ENCODE data around the gene FBXW8. TPM values are rescaled to one million over a fixed set of nuclear protein-coding genes. Genes with fewer than 3 reads are reported as not detected.

Gene FBXW8
- total and polyA plus RNA-seq, 2 donors (not counting 3 experiments of a cell fraction or from before 2014, with no cell fraction given) = 15.4 TPM

GRCh38 chr12:116878567-116879508 is 31.9 kb upstream of the FBXW8 start:
- TF ChIP-seq GATA2 (IDR thresholded peaks at IDR 0.05; ENCODE audit: insufficient read depth, insufficient read length, low read depth, low read length) (no peak), MAX (IDR thresholded peaks at IDR 0.05; ENCODE audit: insufficient read depth, insufficient read length) (no peak), MYC (IDR thresholded peaks at IDR 0.05; ENCODE audit: low read depth, low read length) (no peak), EZH2 (IDR thresholded peaks at IDR 0.05; ENCODE audit: borderline replicate concordance, low read depth, low read length, severe bottlenecking) (peak; percentile 82), JUN (IDR thresholded peaks at IDR 0.05; ENCODE audit: borderline replicate concordance, insufficient read depth, insufficient read length, low read depth) (no peak), FOS (IDR thresholded peaks at IDR 0.05; ENCODE audit: borderline replicate concordance, insufficient read depth, low read length) (no peak), POLR2A (IDR thresholded peaks at IDR 0.05; ENCODE audit: low read depth, low read length) (no peak), POLR2AphosphoS5 (IDR thresholded peaks at IDR 0.05; ENCODE audit: insufficient read depth, low read depth, low read length) (no peak)
- CTCF ChIA-PET = no interaction called here
- intact Hi-C loops (cut with micrococcal nuclease) = no loop called here

More at GRCh38 chr12:116878567-116879508, 31.9 kb upstream of the FBXW8 start:
- no peaks in the 10 kb centered on the region for H3K9me1 ChIP-seq (replicated peaks; ENCODE audit: control insufficient read depth, extremely low read depth, insufficient read depth, low read length)
- peak overlapping the region; percentile 13 for H3K4me2 ChIP-seq (ENCODE audit: insufficient read depth, low read length)
- H3K9ac ChIP-seq (replicated peaks; ENCODE audit: extremely low read depth, insufficient read depth, low read length) = no peak overlapping the region
- H3K9me3 ChIP-seq (replicated peaks; ENCODE audit: control insufficient read depth, insufficient read depth, low read length) = no peaks in the 10 kb centered on the region
- H3K27me3 ChIP-seq (ENCODE audit: control insufficient read depth in 2 of 2, insufficient read depth in 2 of 2, low read length in 2 of 2) = peaks cover 60 to 77% of the 10 kb centered on the region in 2 experiments
- no peaks in the 10 kb centered on the region for H3K36me3 ChIP-seq (ENCODE audit: control insufficient read depth in 2 of 2, extremely low read depth in 1 of 2, insufficient read depth in 2 of 2, low read length in 2 of 2)
- H3K4me3 ChIP-seq (replicated peaks in 1 of 3; ENCODE audit: insufficient read depth in 1 of 3, low read depth in 1 of 3, low read length in 3 of 3) = no peak overlapping the region
- POLR2A ChIA-PET = no interaction called here
- no peaks in the 10 kb centered on the region for H3K4me1 ChIP-seq (ENCODE audit: control insufficient read depth, extremely low read depth, insufficient read depth, low read length)
- dilution Hi-C loops (cut with MboI; ENCODE audit: extremely low pct_ligation_motif_present, low sequenced_read_pairs) = no loop called here
- H4K20me1 ChIP-seq (replicated peaks; ENCODE audit: control insufficient read depth, extremely low read depth, insufficient read depth, low read length) = no peaks in the 10 kb centered on the region
- no peak for FAIRE-seq
- no peak overlapping the region for H2AFZ ChIP-seq (ENCODE audit: low read depth, low read length)
- no peak overlapping the region for H3K27ac ChIP-seq (ENCODE audit: insufficient read depth, low read depth, low read length)
- no TSS peak for BruUV-seq (replicated peaks)
- no peak for DNase-seq (ENCODE audit: low read depth, low spot score)
- H3K79me2 ChIP-seq (ENCODE audit: control insufficient read depth, insufficient read depth, low read length) = no peaks in the 10 kb centered on the region

Data from endothelial cell of umbilical vein (primary cell).